GM19452 (cell line): ENCODE results near the gene PRKN.

Experiments
- ATAC-seq: cut with Tn5 transposase; IDR thresholded peaks from one replicate; pipeline ENCODE4 v1.9.1; 2021; ENCODE audit not compliant: unreplicated experiment

Gene PRKN

GRCh38 chr6:162005372-162005771 is 722.2 kb downstream of the PRKN start:
- ATAC-seq, result no peak

DNA sequence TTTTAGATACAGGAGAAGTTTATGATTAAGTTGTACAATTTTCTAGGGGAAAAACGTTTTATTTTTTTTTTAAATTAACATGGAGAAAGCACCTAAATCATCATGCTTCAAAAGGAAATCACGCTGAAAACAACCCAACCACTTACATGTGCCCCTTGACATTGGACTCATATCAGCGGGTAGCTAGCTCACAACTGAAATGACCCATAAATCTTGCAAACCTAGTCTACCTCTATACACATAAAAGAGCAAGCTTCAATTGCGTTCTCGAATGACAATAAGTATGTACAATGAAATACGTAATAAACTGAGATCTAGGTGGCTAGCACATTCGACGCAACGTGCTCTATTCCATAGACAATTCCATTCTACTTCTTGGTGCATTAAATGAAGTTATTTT is 730.8 kb downstream of the PRKN start:
- ATAC-seq, result no peak

DNA sequence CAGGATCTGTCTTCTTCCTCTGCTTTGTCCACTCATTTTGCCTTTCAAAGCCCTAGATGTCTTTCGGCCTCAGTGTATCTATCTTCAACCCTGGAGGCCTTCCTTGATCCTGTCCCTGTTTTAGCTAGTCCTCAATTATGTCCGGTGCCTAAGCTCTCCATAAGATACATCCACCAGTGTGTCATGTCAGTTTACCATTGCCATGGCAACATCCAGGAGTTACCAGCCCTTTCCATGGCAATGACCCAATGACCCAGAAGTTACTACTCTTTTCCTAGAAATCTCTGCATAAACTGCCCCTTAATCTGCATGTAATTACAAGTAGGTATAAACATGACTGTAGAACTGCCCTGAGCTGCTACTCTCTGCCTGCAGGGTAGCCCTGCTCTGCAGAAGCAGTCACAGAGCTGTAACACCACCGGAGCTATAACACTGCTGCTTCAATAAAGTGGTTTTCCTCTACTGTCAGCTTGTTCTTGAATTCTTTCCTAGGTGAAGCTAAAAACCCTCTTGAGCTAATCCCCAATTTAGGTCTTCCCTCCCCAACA is 741.6 kb downstream of the PRKN start:
- no peak for ATAC-seq

- ATAC-seq, result no peak
Observed at GRCh38 chr6:161984713-161985112, 742.9 kb downstream of the PRKN start.

DNA sequence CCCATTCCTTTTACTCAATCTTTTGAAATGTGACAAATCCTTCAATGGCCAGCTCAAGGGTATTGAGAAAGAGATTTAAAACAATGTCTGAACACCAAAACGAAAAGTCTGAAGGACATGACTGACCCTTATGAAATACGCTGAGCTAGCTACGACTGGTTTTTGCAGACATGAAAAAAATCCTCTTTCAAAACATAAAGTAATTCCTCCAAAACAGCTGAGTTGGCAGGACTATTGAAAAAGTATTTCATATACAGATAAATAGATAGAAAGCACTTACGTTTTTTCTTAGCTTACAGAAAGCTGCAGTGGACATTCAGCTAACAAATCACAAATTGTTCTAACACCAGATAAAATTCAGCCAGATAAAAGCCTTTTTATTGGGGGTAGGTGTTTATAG is 751.0 kb downstream of the PRKN start:
- no peak for ATAC-seq

DNA sequence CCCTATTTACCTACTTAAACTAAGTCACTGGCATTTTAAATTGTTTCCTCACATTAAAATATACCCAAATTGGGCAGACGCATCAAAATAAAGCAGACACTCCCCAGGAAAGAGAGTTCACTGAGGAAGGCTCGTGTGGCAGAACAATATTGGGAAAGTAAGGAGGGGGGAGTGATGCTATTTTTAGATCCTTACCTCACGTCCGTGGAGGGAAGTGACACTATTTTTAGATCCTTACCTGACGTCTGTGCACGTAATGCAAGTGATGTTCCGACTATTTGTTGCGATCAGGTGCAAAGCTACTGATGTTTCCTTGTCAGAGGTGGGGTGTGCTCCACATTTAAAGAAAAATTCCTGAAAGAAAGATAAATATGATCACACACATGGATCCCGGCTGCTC is 754.5 kb downstream of the PRKN start:
- ATAC-seq, result no peak

DNA sequence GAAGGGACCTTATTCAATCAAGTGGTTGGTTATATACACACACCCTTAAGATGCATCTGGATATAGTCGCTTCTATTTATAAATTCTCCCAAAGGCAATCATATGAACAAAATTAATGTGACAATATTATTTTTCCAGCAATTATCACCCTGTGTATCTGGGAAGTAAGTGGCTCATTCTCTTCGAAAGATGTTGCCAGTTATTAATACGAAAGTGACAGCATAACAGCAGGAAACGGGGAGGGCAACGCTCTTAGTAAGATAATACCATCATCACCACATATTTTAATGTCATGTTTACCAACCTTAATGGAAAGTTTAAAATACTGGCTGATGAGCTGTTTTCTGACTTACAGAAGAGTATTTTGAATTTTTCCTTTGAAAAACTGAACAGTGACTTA is 756.5 kb downstream of the PRKN start:
- ATAC-seq, result no peak

- no peak for ATAC-seq
Observed at GRCh38 chr6:161963634-161964234, 763.8 kb downstream of the PRKN start.

GRCh38 chr6:161963181-161963580 is 764.4 kb downstream of the PRKN start:
- ATAC-seq, result no peak

- no peak for ATAC-seq
Observed at GRCh38 chr6:161961796-161962195, 765.8 kb downstream of the PRKN start.

GRCh38 chr6:161961046-161961445 is 766.5 kb downstream of the PRKN start:
- no peak for ATAC-seq

- ATAC-seq, result no peak
Observed at GRCh38 chr6:161959072-161959471, 768.5 kb downstream of the PRKN start.

- ATAC-seq, result no peak
Observed at GRCh38 chr6:161956082-161956481, 771.5 kb downstream of the PRKN start.

GRCh38 chr6:161954699-161955276 is 772.8 kb downstream of the PRKN start:
- no peak for ATAC-seq

- no peak for ATAC-seq
Observed at GRCh38 chr6:161954077-161954476, 773.5 kb downstream of the PRKN start.

GRCh38 chr6:161951126-161951525 is 776.4 kb downstream of the PRKN start:
- no peak for ATAC-seq

GRCh38 chr6:161949531-161949930 is 778.0 kb downstream of the PRKN start:
- no peak for ATAC-seq

DNA sequence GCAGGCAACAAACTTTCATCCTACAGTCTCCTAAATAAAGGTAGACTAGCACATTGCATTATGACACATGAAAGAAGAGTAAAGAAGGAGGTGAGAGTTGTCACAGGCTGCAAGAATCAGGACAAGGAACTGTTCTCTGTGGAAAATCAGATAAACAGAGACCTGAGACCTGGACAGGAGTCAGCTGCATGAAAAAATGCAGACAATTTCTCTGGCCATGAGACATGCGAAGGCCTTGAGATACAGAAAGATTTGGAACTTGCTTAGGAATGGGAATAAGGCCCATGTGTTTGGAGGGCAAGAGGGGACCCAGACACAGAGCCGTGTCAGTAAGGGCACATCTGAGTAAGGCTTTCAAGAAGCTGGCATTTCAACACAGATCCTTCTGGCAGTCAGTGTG is 779.1 kb downstream of the PRKN start:
- no peak for ATAC-seq

DNA sequence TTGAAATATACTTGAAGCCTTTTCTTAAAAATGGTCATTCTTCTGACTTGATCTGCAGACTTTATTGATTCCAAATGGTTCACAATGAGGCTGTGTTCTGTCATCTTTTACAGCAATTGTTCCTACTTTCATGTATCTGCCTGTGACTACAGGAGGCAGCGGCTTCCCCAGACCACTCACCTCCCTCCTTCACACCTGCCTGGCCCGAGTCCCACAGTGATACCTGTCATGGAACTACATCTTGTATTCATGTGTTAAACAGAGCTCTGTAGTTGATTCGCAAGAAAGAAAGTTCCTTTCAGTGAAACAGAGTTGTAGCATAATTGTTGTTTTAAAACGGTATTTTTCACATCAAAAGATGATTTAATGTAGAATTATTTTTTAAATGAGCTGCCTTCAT is 780.2 kb downstream of the PRKN start:
- no peak for ATAC-seq

DNA sequence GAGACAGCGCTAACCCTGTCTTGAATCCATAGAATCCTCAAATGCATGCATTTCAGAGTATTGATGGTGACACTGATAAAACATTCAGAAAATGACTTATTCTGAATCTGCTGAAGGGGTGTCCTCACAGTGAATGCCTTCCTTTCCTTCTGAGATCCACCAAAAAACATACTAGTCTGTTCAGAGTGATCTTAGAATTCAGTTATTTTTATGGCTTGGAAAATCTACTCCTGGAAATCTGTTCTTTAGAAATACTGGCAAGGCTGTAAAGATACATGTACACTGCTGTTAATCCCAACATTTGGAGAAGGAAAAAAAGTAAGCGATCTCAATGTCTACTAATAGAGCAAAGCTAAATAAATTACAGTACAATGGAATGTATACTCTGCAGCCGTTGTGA is 781.1 kb downstream of the PRKN start:
- no peak for ATAC-seq

- no peak for ATAC-seq
Observed at GRCh38 chr6:161943561-161943960, 784.0 kb downstream of the PRKN start.

DNA sequence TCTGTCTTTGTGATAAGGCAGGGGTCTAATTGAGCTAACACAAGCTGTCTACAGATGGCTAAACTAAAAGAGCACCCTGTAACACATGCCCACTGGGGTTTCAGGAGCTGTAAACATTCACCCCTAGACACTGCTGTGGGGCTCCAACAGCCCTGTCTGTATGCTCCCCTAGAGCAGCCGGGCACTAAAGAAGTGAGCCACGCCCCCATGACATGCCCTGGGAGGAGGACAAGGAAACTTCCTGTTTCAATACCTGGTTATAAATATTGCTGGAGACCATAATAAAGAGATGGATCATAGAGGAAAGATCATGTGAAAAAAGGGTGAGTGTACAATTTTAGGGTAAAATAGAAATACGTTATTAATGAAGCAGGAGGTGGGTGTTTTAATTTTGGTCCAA is 786.0 kb downstream of the PRKN start:
- no peak for ATAC-seq

- no peak for ATAC-seq
Observed at GRCh38 chr6:161940519-161940918, 787.0 kb downstream of the PRKN start.
